ENCODE results near the gene COL27A1. TPM values are rescaled to one million over a fixed set of nuclear protein-coding genes. Genes with fewer than 3 reads are reported as not detected.
"Not testable (repeated sequence)": the region's sequence is repeated elsewhere in the genome, so short reads cannot be mapped to it uniquely, and the experiment has no call there.

COL27A1 gene
- total RNA-seq, 2 experiments from 2014 or later = 4.0 to 4.1 TPM

DNA sequence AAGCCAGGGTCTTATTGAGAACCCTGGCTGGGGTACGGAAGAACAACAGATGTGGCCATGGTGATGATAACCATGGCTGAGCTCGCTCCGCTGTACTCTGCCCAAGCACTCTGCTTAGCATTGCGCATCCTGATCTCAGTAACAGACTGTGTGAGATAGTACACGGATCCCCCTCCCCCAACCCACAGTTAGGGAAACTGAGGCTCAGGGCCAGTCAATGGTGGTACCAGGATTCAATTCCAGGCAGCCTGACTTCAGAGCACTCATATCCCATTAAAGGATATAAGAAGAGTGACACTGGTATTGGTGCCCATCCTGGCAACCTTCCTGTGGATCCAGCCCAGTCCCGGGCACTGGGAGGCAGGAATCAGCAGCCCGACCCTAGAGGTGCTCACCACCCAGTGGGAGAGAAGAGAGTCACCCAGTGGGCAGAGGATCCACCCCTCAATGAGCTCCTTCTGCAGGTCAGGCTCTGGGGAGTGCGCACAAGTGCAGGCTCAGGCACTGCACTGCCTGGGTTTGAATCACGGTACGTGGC, 29.8 kb upstream of the COL27A1 start:
- no peaks in the 10 kb centered on the region for H3K4me1 Mint-ChIP-seq (ENCODE audit: low read depth)
- ChIA-PET POLR2A (no interaction called here), CTCF (interaction anchor here (1.0 kb wide), 1 partner anchor 43 kb away, joined by 3 read pairs; no protein-coding TSS in a partner anchor)
- H3K36me3 Mint-ChIP-seq = peaks cover 2% of the 10 kb centered on the region
- no peak overlapping the region for H3K4me3 Mint-ChIP-seq
- no peak overlapping the region for H3K27ac Mint-ChIP-seq
- DNase-seq = no peak
- H3K27me3 Mint-ChIP-seq = peaks cover 9% of the 10 kb centered on the region
- intact Hi-C loops (cut with micrococcal nuclease) = no loop called here
- H3K9me3 Mint-ChIP-seq = peaks cover 12% of the 10 kb centered on the region

DNA sequence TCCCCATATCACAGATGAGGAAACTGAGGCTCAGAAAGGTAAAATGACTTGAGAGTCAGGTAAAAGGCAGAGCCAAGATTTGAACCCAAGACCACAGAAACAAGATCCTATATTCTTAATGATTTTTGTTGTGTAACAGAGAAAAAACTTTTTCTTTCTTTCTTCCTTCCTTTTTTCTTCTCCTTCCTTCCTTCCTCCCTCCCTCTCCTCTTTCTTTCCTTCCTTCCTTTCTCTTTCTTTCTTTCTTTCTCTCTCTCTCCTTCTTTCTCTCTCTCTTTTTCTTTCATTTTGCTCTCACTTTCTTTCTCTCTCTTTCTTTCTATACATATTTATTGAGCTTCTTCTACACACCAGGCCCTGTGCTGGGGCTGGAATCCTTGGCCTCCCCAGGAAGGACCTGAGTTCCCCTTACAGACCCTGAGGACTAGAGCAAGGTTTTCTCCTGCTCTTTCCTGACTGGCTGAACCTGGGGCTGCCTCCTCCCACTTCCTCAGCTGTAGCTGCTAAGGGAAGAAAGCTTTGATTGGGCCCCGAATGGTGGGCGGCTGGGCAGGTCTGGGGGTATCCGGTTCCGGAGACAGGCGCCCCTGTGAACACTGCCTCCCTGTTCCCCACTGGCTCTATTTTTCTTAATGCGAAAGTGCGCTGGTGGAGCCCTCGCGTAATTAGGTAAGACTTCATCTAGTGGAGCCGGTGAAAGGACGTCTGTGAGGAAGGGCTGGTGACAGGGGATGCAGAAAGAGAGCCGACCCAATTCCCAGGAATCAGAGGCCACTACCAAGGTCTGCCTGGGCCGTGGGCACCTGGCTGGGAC, 28.9 kb upstream of the COL27A1 start:
- H3K27me3 Mint-ChIP-seq = peaks cover 9% of the 10 kb centered on the region
- no peak overlapping the region for H3K4me3 Mint-ChIP-seq
- DNase-seq = no peak
- H3K27ac Mint-ChIP-seq = no peak overlapping the region
- peaks cover 12% of the 10 kb centered on the region for H3K9me3 Mint-ChIP-seq
- ChIA-PET CTCF (interaction anchor here (1.0 to 1.5 kb wide), 3 partner anchors 17 to 44 kb away, joined by 3 to 4 read pairs (median 3); no protein-coding TSS in a partner anchor), POLR2A (no interaction called here)
- peaks cover 2% of the 10 kb centered on the region for H3K36me3 Mint-ChIP-seq
- intact Hi-C loops (cut with micrococcal nuclease) = no loop called here
- no peaks in the 10 kb centered on the region for H3K4me1 Mint-ChIP-seq (ENCODE audit: low read depth)

DNA sequence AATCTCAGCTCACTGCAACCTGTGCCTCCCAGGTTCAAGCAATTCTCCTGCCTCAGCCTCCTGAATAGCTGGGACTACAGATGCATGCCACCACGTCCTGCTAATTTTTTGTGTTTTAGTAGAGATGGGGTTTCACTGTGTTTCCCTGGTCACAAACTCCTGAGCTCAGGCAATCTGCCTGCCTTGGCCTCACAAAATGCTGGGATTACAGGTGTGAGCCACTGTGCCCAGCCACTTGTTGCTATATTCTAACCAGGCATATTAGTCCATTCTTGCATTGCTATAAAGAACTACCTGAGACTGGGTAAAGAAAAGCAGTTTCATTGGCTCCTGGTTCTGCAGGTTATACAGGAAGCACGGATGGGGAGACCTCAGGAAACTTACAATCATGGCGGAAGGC, 26.6 kb upstream of the COL27A1 start:
- H3K36me3 Mint-ChIP-seq; intact Hi-C loops (cut with micrococcal nuclease); POLR2A ChIA-PET; H3K4me3 Mint-ChIP-seq; H3K27ac Mint-ChIP-seq; H3K27me3 Mint-ChIP-seq; H3K4me1 Mint-ChIP-seq (ENCODE audit: low read depth); DNase-seq: not testable (repeated sequence)
- peaks cover 12% of the 10 kb centered on the region for H3K9me3 Mint-ChIP-seq
- CTCF ChIA-PET = interaction anchor here (1.3 kb wide), 1 partner anchor 26 kb away, joined by 3 read pairs; the partner anchor contains the start of gene COL27A1

DNA sequence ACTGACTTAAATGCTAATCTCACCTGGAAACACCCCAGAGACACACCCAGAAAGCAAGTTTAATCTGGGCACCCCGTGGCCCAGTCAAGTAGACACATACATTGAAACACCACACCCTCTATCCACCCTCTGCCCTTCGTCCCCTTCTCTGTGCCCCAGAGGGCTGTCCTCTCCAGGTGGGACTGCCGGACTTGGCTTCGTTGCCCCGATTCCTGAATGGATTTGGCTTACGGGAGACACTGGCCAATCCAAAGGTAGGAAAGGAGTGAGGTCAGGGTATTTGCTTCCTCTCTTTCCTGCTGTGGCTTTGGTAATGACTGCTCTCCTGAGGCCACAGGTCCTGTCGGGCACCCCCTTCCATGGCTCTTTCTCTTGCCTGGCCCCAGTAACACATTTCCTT, 25.2 kb upstream of the COL27A1 start:
- no peaks in the 10 kb centered on the region for H3K4me1 Mint-ChIP-seq (ENCODE audit: low read depth)
- DNase-seq = no peak
- no peak overlapping the region for H3K27ac Mint-ChIP-seq
- peaks cover 2% of the 10 kb centered on the region for H3K36me3 Mint-ChIP-seq
- H3K27me3 Mint-ChIP-seq = peaks cover 9% of the 10 kb centered on the region
- intact Hi-C loops (cut with micrococcal nuclease) = no loop called here
- H3K4me3 Mint-ChIP-seq = no peak overlapping the region
- CTCF ChIA-PET = no interaction called here
- peaks cover 12% of the 10 kb centered on the region for H3K9me3 Mint-ChIP-seq
- POLR2A ChIA-PET = interaction anchor here (0.6 kb wide), 1 partner anchor 342 kb away, joined by 3 read pairs; no protein-coding TSS in a partner anchor

DNA sequence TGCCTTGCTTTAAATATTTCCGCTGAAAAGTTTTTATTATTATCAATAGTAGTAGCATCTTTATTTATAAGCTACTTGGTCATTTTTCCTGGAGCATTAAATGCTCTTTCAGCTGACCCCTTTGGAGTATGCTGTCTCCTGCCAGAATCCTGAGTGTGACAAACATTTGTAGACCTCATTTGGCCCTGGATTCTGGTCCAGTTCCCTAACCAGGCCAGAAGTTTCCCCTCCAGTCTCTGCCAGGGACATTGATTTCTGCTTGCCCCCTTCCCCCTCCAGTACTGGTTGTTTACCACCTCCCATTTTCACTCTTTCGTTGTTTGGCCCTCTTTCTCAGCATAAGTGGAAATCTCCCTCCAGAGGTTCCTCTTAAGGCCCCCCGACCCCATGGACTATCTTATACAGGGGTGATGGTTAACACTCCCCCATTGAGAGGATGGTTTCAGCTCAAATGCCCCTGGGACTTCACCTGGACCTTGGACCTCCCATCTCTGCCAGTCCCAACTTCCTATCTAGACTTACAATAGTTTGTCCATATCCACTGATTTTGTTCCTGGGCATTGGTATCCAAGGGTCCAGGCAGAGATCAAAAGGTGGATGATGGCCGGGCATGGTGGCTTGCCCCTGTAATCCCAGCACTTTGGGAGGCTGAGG, 24.6 kb upstream of the COL27A1 start:
- Mint-ChIP-seq H3K27me3 (peaks cover 9% of the 10 kb centered on the region), H3K4me1 (ENCODE audit: low read depth) (no peaks in the 10 kb centered on the region), H3K27ac (no peak overlapping the region), H3K36me3 (peaks cover 2% of the 10 kb centered on the region), H3K4me3 (no peak overlapping the region), H3K9me3 (peaks cover 12% of the 10 kb centered on the region)
- intact Hi-C loops (cut with micrococcal nuclease) = no loop called here
- POLR2A ChIA-PET = no interaction called here
- no peak for DNase-seq
- CTCF ChIA-PET = no interaction called here

DNA sequence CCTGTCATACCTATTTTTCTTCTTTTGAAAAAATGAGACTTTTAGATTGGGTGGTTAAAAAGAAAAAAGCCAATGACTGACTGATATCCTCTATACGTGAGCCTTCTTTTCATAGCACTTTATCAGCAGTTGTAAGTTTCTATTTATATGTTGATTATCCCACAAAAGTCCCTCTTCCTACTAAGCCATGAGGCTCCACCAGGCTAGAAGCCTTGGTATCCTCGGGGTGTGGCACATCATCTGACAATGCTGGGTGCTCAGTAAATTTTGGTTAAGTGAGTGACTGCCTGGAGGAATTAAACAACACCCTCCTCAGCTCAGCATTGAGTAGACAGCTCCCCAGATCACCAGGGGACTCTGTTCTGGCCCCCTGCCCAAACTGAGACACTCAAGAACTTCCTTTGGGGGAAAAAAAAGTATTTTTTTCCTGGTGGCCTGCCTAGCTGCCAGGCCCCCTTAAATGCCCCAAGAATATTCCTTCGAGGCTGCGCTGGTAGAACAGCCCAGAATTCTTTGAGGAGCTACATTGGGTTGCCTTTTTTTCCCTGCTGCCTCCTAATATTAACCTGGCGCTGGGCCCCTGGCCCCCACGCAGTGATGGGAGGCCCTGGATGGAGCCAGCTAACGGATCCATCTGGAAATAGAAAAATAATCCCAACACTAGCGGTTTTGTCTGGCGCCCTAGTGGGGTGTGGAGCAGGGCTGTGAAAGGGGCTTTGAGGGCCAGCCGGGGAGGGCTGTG, 23.4 kb upstream of the COL27A1 start:
- ChIA-PET CTCF (no interaction called here), POLR2A (no interaction called here)
- peaks cover 9% of the 10 kb centered on the region for H3K27me3 Mint-ChIP-seq
- intact Hi-C loops (cut with micrococcal nuclease) = no loop called here
- no peak overlapping the region for H3K4me3 Mint-ChIP-seq
- no peaks in the 10 kb centered on the region for H3K4me1 Mint-ChIP-seq (ENCODE audit: low read depth)
- H3K36me3 Mint-ChIP-seq = peaks cover 2% of the 10 kb centered on the region
- no peak for DNase-seq
- peaks cover 12% of the 10 kb centered on the region for H3K9me3 Mint-ChIP-seq
- H3K27ac Mint-ChIP-seq = no peak overlapping the region

DNA sequence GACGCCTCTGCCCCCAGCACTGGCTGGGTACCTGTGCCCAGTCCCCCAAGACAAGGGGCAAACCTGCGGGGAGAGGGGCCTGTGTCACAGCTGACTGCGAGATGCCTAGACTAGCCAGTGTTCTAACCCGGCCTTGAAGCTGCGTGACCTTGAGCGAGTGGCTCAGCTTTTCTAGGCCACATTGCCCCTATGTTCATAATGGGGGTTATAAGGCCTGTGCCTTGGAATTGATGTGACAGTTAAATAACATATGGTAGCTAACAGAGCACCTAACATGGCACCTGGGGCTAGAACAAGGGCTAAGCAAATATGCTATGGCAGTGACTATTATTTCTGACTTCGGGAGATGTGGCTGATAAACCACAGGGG, 22.8 kb upstream of the COL27A1 start:
- Mint-ChIP-seq H3K4me3 (no peak overlapping the region), H3K27ac (no peak overlapping the region), H3K27me3 (peaks cover 6% of the 10 kb centered on the region), H3K4me1 (ENCODE audit: low read depth) (no peaks in the 10 kb centered on the region), H3K36me3 (no peaks in the 10 kb centered on the region), H3K9me3 (peaks cover 6% of the 10 kb centered on the region)
- ChIA-PET CTCF (no interaction called here), POLR2A (no interaction called here)
- intact Hi-C loops (cut with micrococcal nuclease) = no loop called here
- no peak for DNase-seq

DNA sequence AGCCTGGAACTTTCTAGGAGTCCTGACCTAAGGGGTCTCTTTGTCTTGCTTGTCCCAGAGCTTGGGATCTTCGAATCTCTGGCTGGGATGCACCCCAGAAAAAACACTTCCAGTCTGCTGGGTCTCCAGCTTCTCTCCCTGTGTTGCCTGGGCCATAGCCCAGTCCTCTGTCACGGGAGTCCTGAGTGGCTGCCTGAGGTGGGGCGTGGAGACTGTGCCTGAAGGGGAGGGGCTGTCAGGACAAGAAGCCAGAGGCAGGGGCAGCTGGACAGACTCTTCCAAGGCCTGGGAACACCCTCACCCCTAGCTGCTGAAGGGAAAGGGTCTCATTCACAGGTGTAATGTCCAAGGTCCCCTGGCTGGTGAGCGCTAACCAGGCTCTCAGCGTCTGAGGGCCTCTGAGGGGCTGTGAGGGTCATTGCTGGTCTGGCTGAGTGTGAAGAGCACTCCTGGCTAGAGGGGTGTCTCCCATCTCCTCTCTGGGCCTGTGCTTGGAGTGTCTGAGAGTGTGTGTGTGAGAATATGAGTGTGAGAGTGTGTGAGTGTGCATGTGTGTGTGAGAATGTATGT, 20.4 kb upstream of the COL27A1 start:
- POLR2A ChIA-PET = no interaction called here
- H3K4me3 Mint-ChIP-seq = no peak overlapping the region

DNA sequence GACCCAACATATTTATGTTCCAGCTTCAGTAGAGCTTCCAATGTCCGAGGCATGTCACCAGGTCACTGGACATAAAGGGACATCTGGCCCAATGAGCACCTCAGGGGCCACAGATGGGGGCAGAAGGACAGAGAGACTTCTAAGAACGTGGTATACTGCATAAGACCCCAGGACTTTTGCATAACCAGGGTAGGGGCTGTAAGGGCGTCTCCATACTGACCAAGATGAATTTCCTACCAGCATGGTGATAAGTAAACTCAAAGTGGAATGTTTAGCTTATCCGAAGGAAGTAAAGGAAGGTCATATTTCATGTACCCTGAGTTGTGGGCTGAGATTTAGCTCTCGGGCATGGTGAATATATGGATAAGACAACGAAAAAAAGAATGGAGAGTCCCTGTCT, 17.5 kb upstream of the COL27A1 start:
- Mint-ChIP-seq H3K27ac (no peak overlapping the region), H3K9me3 (no peaks in the 10 kb centered on the region), H3K36me3 (no peaks in the 10 kb centered on the region), H3K4me3 (no peak overlapping the region), H3K4me1 (ENCODE audit: low read depth) (no peaks in the 10 kb centered on the region), H3K27me3 (peaks cover 2% of the 10 kb centered on the region)
- POLR2A ChIA-PET = no interaction called here
- CTCF ChIA-PET = interaction anchor here (0.6 kb wide), 1 partner anchor 152 kb away, joined by 3 read pairs; no protein-coding TSS in a partner anchor
- no peak for DNase-seq
- intact Hi-C loops (cut with micrococcal nuclease) = no loop called here

More for the DNA sequence above, 20.4 kb upstream of the COL27A1 start:
- no peaks in the 10 kb centered on the region for H3K36me3 Mint-ChIP-seq
- CTCF ChIA-PET = no interaction called here
- DNase-seq = no peak
- no peak overlapping the region for H3K27ac Mint-ChIP-seq
- H3K27me3 Mint-ChIP-seq = peaks cover under 1% of the 10 kb centered on the region
- intact Hi-C loops (cut with micrococcal nuclease) = no loop called here
- H3K4me1 Mint-ChIP-seq (ENCODE audit: low read depth) = no peaks in the 10 kb centered on the region
- H3K9me3 Mint-ChIP-seq = no peaks in the 10 kb centered on the region

DNA sequence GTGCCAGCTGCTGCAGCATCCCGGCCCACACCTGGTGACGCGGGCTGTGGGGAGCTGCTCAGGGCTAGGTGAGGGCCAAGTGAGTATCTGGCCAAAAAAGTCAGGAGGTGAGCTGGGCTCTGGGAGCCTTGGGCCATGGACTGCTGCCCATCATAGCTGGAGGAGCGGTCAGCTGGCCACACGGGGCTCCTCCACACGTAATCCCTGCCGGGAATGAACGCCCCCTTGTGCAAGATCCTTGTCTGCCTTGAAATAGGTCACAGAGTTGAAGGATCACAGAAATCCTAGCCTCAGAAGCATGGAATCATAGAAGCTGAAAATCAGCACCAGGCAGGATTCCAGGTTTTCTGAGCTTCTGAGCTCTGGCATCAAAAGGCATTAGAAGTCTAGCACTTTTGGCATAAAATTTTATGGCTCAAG, 16.8 kb upstream of the COL27A1 start:
- intact Hi-C loops (cut with micrococcal nuclease) = no loop called here
- H3K27ac Mint-ChIP-seq = no peak overlapping the region
- H3K9me3 Mint-ChIP-seq = no peaks in the 10 kb centered on the region
- no peaks in the 10 kb centered on the region for H3K4me1 Mint-ChIP-seq (ENCODE audit: low read depth)
- H3K36me3 Mint-ChIP-seq = no peaks in the 10 kb centered on the region
- CTCF ChIA-PET = interaction anchor here (0.6 kb wide), 1 partner anchor 151 kb away, joined by 3 read pairs; no protein-coding TSS in a partner anchor
- H3K27me3 Mint-ChIP-seq = peaks cover 3% of the 10 kb centered on the region
- DNase-seq = no peak
- H3K4me3 Mint-ChIP-seq = no peak overlapping the region
- POLR2A ChIA-PET = no interaction called here

DNA sequence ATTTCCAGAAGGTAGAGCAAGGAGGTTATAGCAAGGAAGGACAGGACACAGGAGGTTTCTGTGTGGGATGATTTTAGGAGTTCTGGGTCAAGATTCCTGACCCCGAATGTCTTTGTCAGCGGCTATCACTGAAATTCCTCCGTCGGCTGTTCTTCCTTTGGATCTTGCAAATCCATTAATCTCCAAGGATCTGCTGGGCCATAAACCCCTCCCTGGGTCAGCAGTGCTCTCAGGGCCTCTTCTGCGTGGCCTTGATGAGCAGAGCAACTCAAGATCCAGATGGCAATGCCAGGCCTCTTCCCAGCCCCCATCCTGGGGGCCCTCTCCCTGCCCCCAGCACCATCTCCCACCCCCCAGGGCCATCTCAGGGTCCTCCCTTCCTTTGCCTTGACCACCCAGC, 16.3 kb upstream of the COL27A1 start:
- CTCF ChIA-PET = no interaction called here
- peaks cover 6% of the 10 kb centered on the region for H3K27me3 Mint-ChIP-seq
- intact Hi-C loops (cut with micrococcal nuclease) = no loop called here

DNA sequence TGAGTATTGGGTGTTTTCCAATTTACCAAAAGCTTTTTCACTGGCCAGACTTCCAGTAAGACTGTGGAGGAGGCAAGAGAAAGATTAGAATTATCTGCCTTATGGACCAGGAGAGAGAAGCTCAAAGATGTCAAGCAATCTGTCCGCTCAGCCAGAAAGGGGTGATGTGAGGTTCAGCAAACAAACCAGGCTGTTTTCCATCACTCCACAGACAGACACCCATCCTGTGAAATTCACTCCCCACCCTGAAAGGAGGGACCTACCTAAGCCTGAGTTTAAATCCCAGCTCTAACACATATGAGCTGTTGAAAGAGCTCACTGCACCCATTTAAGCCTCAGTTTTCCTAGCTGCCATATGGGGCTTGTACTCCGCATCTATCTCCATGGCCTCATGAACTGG, 14.9 kb upstream of the COL27A1 start:
- no peaks in the 10 kb centered on the region for H3K4me1 Mint-ChIP-seq (ENCODE audit: low read depth)
- H3K4me3 Mint-ChIP-seq = no peak overlapping the region
- DNase-seq = no peak
- H3K27ac Mint-ChIP-seq = no peak overlapping the region
- intact Hi-C loops (cut with micrococcal nuclease) = no loop called here
- no peaks in the 10 kb centered on the region for H3K9me3 Mint-ChIP-seq
- no peaks in the 10 kb centered on the region for H3K36me3 Mint-ChIP-seq
- peaks cover 6% of the 10 kb centered on the region for H3K27me3 Mint-ChIP-seq
- ChIA-PET POLR2A (no interaction called here), CTCF (interaction anchor here (1.0 to 2.0 kb wide), 2 partner anchors 58 to 151 kb away, joined by 4 to 9 read pairs; no protein-coding TSS in a partner anchor)

More for the DNA sequence above, 16.3 kb upstream of the COL27A1 start:
- DNase-seq = no peak
- Mint-ChIP-seq H3K27ac (no peak overlapping the region), H3K4me3 (no peak overlapping the region), H3K36me3 (no peaks in the 10 kb centered on the region), H3K9me3 (no peaks in the 10 kb centered on the region), H3K4me1 (ENCODE audit: low read depth) (no peaks in the 10 kb centered on the region)
- POLR2A ChIA-PET = no interaction called here

Measured in activated CD4-positive, alpha-beta memory T cell treated with anti-CD3 and anti-CD28 coated beads for 36 hours (primary cell).